ENCODE results near the gene ACBD6.
"Not testable (repeated sequence)": the region's sequence is repeated elsewhere in the genome, so short reads cannot be mapped to it uniquely, and the experiment has no call there.

The ACBD6 gene

GRCh38 chr1:180415236-180415848 lies 87.0 kb downstream of the ACBD6 start:
- no peak for DNase-seq (ENCODE audit: low read depth in 2 of 2)

- DNase-seq (ENCODE audit: low read depth in 2 of 2) = no peak
Observed at GRCh38 chr1:180412583-180412982, 89.8 kb downstream of the ACBD6 start.

GRCh38 chr1:180408128-180408527 lies 94.2 kb downstream of the ACBD6 start:
- DNase-seq (ENCODE audit: low read depth in 2 of 2) = not testable (repeated sequence)

GRCh38 chr1:180407051-180407450 lies 95.3 kb downstream of the ACBD6 start:
- no peak for DNase-seq (ENCODE audit: low read depth in 2 of 2)

- DNase-seq (ENCODE audit: low read depth in 2 of 2) = no peak
Observed at GRCh38 chr1:180402551-180402950, 99.8 kb downstream of the ACBD6 start.

- no peak for DNase-seq (ENCODE audit: low read depth in 2 of 2)
Observed at GRCh38 chr1:180402001-180402400, 100.4 kb downstream of the ACBD6 start.

GRCh38 chr1:180397175-180397574 lies 105.2 kb downstream of the ACBD6 start:
- DNase-seq (ENCODE audit: low read depth in 2 of 2) = no peak

GRCh38 chr1:180392427-180393145 lies 109.8 kb downstream of the ACBD6 start:
- no peak for DNase-seq (ENCODE audit: low read depth in 2 of 2)

GRCh38 chr1:180392020-180392419 lies 110.4 kb downstream of the ACBD6 start:
- DNase-seq (ENCODE audit: low read depth in 2 of 2) = no peak

GRCh38 chr1:180387413-180387812 lies 115.0 kb downstream of the ACBD6 start:
- no peak for DNase-seq (ENCODE audit: low read depth in 2 of 2)

GRCh38 chr1:180386745-180387367 lies 115.5 kb downstream of the ACBD6 start:
- no peak for DNase-seq (ENCODE audit: low read depth in 2 of 2)

- DNase-seq (ENCODE audit: low read depth in 2 of 2) = no peak
Observed at GRCh38 chr1:180385144-180385543, 117.2 kb downstream of the ACBD6 start.

GRCh38 chr1:180384286-180385005 lies 117.9 kb downstream of the ACBD6 start:
- DNase-seq (ENCODE audit: low read depth in 2 of 2) = no peak

- no peak for DNase-seq (ENCODE audit: low read depth in 2 of 2)
Observed at GRCh38 chr1:180382326-180383115, 119.9 kb downstream of the ACBD6 start.

- DNase-seq (ENCODE audit: low read depth in 2 of 2) = no peak
Observed at GRCh38 chr1:180381184-180381580, 121.2 kb downstream of the ACBD6 start.

- DNase-seq (ENCODE audit: low read depth in 2 of 2) = no peak
Observed at GRCh38 chr1:180380259-180381183, 121.9 kb downstream of the ACBD6 start.

- no peak for DNase-seq (ENCODE audit: low read depth in 2 of 2)
Observed at GRCh38 chr1:180376800-180377199, 125.6 kb downstream of the ACBD6 start.

- DNase-seq (ENCODE audit: low read depth in 2 of 2) = no peak
Observed at GRCh38 chr1:180376253-180376652, 126.1 kb downstream of the ACBD6 start.

- DNase-seq (ENCODE audit: low read depth in 2 of 2) = no peak
Observed at GRCh38 chr1:180372728-180373127, 129.6 kb downstream of the ACBD6 start.

GRCh38 chr1:180370597-180370996 lies 131.8 kb downstream of the ACBD6 start:
- DNase-seq (ENCODE audit: low read depth in 2 of 2) = no peak

GRCh38 chr1:180370188-180370587 lies 132.2 kb downstream of the ACBD6 start:
- no peak for DNase-seq (ENCODE audit: low read depth in 2 of 2)
